Muscle layer of duodenum (tissue), 2 donors: ENCODE measurements around the gene ANKS3.
A peak's percentile ranks its signal among the peaks of the same experiment; 100 is the strongest.

ENCODE experiments used
- H3K27ac ChIP-seq: one replicate; pipeline ENCODE4 v1.7.0; 2013; ENCODE audit warnings: mild to moderate bottlenecking, low read length
- H3K27me3 ChIP-seq: one replicate; pipeline ENCODE4 v1.7.0; 2013; ENCODE audit warnings: low read depth, mild to moderate bottlenecking, control low read depth, low read length
- H3K36me3 ChIP-seq, 2 donors: one replicate each; pipeline ENCODE4 v1.7.0; 2013; ENCODE audit warnings: low read length in 2 of 2, control low read depth in 1 of 2, mild to moderate bottlenecking in 1 of 2; ENCODE audit not compliant: insufficient read depth in 2 of 2, control insufficient read depth in 1 of 2
- H3K4me1 ChIP-seq, 2 donors: one replicate each; pipeline ENCODE4 v1.7.0; 2013; ENCODE audit warnings: low read length in 2 of 2, mild to moderate bottlenecking in 2 of 2, control low read depth in 1 of 2, moderate library complexity in 1 of 2; ENCODE audit not compliant: insufficient read depth in 2 of 2, control insufficient read depth in 1 of 2
- H3K4me3 ChIP-seq, 2 donors: one replicate each; pipeline ENCODE4 v1.7.0; 2013; ENCODE audit warnings: low read length in 2 of 2, low read depth in 1 of 2, mild to moderate bottlenecking in 1 of 2
- H3K9me3 ChIP-seq, 2 donors: one replicate each; pipeline ENCODE4 v1.7.0; 2013; ENCODE audit warnings: low read length in 2 of 2, control low read depth in 1 of 2, mild to moderate bottlenecking in 1 of 2; ENCODE audit not compliant: control insufficient read depth in 1 of 2
- donor health status: healthy.

The ANKS3 gene

DNA sequence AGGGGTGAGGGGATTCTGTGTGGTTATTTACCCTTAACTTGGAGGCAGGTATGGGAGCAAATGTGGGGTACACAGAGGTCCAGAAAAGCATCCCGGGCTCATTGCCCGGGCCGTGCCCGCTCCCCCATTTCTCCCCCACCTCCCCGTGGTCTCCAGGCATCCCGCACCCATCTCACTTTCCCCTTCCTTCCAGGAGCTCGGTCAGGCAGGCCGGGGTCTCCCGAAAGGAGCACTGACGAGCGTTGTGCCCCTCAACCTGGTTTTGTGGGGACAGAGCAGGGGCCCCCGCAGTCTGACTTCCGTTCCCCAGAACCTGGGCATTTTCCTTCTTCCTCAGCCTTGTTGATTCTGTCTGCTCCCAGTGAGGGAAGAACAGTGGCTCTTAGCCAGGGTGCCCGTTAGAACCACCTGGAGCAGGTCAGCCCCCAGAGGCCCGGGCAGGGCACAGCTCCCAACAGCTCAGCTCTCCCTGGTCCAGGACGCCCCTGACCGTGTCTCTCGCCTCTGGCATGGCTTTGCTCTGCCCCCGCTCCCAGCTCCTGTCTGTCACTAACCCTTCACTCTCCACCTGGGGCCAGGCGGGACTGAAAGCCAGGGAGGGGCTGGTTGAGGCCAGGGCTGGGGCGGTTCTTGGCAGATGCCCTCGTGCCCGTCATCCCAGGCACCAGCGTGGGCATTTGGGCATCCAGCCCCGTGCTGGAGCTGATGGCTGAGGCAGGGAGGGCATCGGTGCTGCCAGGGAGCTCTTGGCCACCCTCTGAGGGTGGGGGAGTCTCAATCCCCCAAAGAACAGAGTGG, 53.2 kb downstream of the ANKS3 start:
- no peaks in the 10 kb centered on the region for H3K27me3 ChIP-seq
- H3K4me1 ChIP-seq = peaks cover 0 to 5% of the 10 kb centered on the region in 2 donors
- no peaks in the 10 kb centered on the region for H3K9me3 ChIP-seq
- H3K4me3 ChIP-seq = peak overlapping the region; percentile 38 to 48
- H3K36me3 ChIP-seq = peaks cover 16 to 92% of the 10 kb centered on the region in 2 donors
- peak overlapping the region; percentile 77 for H3K27ac ChIP-seq

DNA sequence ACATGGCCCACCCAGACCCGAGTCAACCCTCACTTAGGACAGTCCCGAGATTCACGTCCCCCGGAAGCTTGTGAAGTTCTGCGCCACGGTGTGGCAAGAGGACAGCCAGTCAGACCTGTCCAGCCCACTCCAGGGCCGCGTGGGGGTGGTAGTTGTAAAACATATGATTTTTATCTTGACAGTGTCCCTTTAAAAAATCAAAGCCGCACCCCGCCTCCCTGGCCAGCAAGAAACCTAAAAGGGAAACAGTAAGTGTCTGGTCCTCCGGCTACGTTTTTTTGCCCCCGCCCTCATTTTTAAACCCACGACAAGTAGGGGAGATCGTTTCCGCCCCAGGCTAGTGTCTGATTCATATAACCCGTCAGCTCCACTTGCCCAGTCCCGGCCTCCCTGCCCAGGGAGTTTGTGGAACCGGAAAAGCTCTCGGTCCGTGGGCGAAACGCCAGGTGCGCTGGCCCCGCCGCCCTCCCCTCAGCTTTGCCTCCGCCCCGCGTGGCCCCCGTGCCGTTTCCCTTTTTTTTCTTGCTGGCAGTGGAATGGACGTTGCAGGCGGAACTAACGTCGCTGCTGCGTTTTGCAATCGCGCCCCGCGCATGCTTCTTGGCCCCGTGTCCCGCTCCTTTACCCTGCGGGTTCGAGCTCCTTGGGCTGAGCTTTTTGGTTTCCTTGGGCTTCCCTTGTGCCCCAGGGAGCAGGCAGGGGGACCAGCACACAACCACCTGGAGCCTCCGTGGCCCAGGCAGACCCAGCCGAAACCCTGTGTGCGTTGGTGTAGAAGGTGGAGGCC, 54.0 kb downstream of the ANKS3 start:
- no peaks in the 10 kb centered on the region for H3K27me3 ChIP-seq
- H3K27ac ChIP-seq = peak overlapping the region; percentile 77
- peaks cover 11 to 88% of the 10 kb centered on the region in 2 donors for H3K36me3 ChIP-seq
- H3K4me1 ChIP-seq = peaks cover 0 to 5% of the 10 kb centered on the region in 2 donors
- H3K9me3 ChIP-seq = no peaks in the 10 kb centered on the region
- H3K4me3 ChIP-seq = peak overlapping the region; percentile 38 to 48

DNA sequence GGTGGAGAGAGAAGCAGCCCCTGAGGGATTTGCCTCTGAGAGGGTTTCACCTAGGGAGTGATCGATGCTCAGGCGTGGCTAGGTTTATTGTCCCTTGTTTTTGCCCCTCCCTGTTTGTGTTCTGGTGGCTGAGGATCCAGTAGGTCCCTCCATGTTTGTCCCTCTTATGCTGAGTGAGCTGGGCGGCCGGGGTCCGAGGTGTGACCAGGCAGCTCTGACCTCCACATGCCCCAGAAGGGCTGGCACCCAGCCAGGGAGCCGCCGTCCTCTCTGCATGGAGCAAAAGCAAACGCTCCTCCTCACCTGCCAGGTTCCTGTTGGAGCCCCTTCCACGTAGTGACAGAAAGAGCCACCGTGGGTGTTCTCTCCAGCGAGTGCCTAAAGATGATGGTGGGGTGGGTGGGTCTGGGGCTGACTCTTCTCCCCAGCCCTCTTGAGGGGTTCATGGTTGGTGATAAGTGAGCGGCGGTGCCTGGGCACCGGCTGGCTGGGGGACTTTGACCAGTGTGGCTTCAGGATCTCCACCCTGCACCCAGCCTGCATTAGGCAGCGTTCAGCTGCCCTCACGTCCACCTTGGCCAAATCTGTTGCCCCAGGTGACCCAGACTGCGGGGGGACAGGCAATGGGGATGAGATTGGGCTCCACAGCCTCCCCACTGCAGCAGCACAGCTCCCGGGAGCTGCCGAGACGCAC, 54.8 kb downstream of the ANKS3 start:
- H3K27ac ChIP-seq = peak overlapping the region; percentile 77
- H3K27me3 ChIP-seq = no peaks in the 10 kb centered on the region
- peaks cover 0 to 5% of the 10 kb centered on the region in 2 donors for H3K4me1 ChIP-seq
- H3K4me3 ChIP-seq = peak overlapping the region in 1 of 2 donors; percentile 38
- H3K9me3 ChIP-seq = no peaks in the 10 kb centered on the region
- H3K36me3 ChIP-seq = peaks cover 3 to 81% of the 10 kb centered on the region in 2 donors

DNA sequence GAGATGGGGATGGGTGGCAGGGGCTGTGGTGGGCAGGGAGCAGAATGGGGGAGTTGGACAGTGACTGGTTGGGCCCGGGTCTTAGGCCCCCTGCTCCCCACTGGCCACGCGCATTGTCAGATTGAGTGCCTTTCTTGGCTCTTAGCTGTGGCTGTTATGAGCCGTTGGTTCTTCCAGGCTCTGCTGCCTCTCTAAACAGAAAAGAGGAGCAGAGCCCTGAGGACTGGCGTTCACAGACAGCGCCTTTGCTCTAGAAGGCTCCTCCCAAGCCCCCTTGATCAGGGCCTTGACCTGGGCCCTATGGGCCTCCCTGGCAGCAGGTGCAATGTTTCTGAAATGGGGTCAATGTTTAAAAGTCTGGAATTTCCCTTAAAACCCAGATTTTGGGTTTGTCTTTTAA, 55.5 kb downstream of the ANKS3 start:
- peak overlapping the region; percentile 51 for H3K27ac ChIP-seq
- H3K27me3 ChIP-seq = no peaks in the 10 kb centered on the region
- H3K36me3 ChIP-seq = peaks cover 2 to 75% of the 10 kb centered on the region in 2 donors
- peaks cover 0 to 5% of the 10 kb centered on the region in 2 donors for H3K4me1 ChIP-seq
- no peak overlapping the region for H3K4me3 ChIP-seq
- no peaks in the 10 kb centered on the region for H3K9me3 ChIP-seq

DNA sequence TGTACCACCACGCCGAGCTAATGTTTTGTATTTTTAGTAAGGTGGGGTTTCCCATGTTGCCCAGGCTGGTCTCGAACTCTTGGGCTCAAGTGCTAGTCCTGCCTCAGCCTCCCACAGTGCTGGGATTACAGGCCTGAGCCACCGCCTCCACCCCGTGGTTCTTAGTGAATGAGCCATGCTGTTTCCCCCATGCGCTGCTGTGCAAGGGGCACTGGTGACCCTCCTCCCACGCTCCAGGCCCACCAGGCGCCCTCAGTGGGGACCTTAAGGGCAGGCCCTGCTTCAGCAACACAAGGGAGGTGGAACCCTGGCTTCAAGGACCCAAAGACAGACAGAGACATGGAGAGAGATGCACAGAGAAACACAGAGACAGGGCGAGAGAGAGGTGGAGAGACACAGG, 56.1 kb downstream of the ANKS3 start:
- peaks cover 5 to 77% of the 10 kb centered on the region in 2 donors for H3K36me3 ChIP-seq
- no peak overlapping the region for H3K4me3 ChIP-seq
- no peaks in the 10 kb centered on the region for H3K27me3 ChIP-seq
- H3K9me3 ChIP-seq = no peaks in the 10 kb centered on the region
- no peak overlapping the region for H3K27ac ChIP-seq
- H3K4me1 ChIP-seq = peaks cover 0 to 5% of the 10 kb centered on the region in 2 donors

DNA sequence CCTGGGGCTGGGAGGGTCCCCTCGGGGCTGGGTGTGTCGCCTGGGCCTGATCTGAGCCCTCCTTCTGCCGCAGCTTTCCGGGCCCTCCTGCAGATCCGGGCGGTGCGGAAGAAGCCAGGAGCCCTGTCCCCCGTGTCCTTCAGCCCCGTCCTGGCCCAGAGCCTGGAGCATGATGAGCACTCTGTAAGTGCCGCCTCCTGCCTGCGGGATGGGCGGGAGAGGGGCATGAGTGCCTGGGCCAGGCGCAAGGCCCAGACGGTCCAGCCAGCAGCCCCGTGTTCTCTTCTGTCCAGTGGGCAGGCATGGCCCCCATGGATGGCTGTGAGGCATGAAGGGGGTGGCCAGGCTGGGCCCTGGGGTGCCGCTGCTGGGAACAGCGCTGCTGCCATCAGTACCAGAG, 56.7 kb downstream of the ANKS3 start:
- H3K4me3 ChIP-seq = no peak overlapping the region
- H3K4me1 ChIP-seq = peaks cover 0 to 5% of the 10 kb centered on the region in 2 donors
- H3K27me3 ChIP-seq = no peaks in the 10 kb centered on the region
- no peak overlapping the region for H3K27ac ChIP-seq
- peaks cover 5 to 71% of the 10 kb centered on the region in 2 donors for H3K36me3 ChIP-seq
- no peaks in the 10 kb centered on the region for H3K9me3 ChIP-seq

DNA sequence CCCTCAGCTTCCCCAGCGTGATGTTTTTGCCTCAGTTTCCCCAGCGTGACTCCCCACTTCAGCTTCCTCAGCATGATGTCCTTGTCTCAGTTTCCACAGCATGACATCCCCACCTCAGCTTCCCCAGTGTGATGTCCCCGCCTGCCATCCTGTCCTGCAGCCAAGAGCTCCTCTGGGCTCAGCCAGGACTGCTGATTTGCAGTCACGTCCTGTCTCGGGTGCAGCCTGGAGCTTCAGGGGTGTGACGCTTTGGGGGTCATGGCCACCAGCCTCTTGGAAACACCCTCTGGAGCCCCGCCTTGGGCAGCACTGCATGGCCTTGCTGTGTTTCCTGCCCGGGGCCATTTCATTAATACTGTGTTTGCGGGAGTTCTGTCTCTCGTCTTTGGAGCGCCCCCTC, 57.2 kb downstream of the ANKS3 start:
- H3K4me3 ChIP-seq = no peak overlapping the region
- H3K27ac ChIP-seq = no peak overlapping the region
- peaks cover 5 to 66% of the 10 kb centered on the region in 2 donors for H3K36me3 ChIP-seq
- H3K4me1 ChIP-seq = peaks cover 0 to 5% of the 10 kb centered on the region in 2 donors
- no peaks in the 10 kb centered on the region for H3K27me3 ChIP-seq
- no peaks in the 10 kb centered on the region for H3K9me3 ChIP-seq

DNA sequence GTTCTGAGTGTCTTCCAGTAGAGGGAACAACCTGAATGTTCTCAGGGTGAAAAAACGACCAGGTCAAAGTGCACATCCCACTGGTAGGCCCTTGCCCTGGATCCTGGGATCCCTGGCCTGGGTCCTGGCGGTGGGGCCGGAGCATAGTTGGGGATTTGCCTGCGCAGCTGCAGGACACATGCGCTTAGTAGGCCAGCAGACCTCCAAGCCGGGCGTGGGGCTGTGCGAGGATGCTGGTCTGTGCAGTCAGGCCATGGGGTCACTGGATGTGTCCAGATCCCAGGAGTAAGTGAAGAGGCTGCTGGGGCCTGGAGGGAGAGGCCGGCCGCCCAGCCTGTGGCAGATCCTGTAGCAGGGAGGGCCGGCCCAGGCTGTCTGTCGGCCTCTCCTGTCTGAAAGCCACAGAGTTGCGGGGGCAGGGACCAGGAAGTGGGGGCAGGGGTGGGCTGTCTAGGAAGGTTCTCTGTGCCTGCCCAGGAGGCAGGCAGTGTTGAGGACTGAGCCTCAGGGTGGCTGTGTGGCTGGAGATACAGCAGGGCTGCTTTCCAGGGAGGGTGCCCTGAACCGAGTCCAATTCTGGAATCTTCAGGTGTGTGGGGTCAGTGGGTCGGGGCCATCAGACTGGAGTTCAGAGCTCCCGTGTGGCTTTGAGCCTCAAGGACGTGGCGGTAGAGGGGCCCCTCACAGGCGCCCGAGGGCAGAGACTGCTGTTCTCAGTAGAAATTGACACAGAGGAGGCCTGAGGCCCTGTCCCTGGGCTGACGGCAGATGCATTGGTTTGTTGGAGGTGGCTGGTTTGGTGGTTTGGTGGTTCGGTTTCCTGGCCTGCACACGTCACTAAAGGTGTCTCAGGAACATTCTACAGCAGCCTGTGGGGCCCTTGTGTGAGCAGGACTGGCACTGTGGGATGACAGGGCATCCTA, 57.9 kb downstream of the ANKS3 start:
- Histone ChIP-seq H3K9me3 (no peaks in the 10 kb centered on the region), H3K36me3 (peaks cover 10 to 67% of the 10 kb centered on the region in 2 donors), H3K27ac (no peak overlapping the region), H3K4me3 (no peak overlapping the region), H3K4me1 (peaks cover 0 to 5% of the 10 kb centered on the region in 2 donors), H3K27me3 (no peaks in the 10 kb centered on the region)

DNA sequence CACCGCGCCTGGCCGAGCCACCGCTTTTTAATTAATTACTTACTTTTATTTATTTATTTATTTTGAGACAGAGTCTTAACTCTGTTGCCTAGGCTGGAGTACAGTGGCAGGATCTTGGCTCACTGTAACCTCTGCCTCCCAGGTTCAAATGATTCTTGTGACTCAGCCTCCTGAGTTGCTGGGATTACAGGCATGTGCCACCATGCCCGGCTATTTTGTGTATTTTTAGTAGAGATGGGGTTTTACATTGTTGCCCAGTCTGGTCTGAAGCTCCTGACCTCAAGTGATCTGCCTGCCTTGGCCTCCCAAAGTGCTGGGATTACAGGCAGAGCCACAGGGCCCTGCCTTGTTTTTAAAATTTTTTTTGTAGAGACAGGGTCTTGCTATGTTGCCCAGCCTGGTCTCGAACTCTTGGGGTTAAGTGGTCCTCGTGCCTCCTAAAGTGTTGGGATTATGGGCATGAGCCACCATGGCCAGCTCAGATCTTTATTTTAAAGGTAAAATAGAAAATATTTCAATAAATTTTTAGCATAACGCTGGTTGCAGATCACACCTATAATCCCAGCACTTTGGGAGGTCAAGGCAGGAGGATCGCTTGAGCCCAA, 59.0 kb downstream of the ANKS3 start:
- H3K27ac ChIP-seq = no peak overlapping the region
- H3K36me3 ChIP-seq = peaks cover 15 to 66% of the 10 kb centered on the region in 2 donors
- no peaks in the 10 kb centered on the region for H3K27me3 ChIP-seq
- H3K4me1 ChIP-seq = peaks cover 0 to 5% of the 10 kb centered on the region in 2 donors
- H3K9me3 ChIP-seq = no peaks in the 10 kb centered on the region
- no peak overlapping the region for H3K4me3 ChIP-seq

DNA sequence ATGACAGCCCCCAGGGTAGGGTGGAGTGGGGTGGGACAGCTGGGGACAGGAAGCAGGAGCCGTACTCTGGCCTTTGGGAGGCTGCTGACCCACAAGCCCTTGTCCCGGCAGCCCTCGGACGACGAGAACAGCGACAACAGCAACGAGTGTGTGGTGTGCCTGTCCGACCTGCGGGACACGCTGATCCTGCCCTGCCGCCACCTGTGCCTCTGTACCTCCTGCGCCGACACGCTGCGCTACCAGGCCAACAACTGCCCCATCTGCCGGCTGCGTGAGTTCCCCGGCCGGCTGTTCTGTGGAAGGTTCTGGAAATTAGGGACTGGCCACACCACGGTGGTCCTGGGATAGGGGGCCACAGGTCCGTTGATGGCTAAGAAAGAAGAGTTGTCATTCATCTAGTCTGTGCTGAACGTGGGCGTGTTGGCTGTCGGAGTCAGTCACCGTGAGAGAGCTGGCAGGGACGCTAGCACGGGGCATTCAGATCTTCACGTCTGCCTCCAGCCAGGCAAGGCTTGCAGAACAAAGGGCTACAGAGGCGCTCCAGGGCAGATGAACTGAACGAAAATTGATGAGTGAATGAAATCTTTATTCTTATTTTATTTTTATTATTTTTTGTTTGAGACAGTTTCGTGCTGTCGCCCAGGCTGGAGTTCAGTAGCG, 60.6 kb downstream of the ANKS3 start:
- Histone ChIP-seq H3K27me3 (no peaks in the 10 kb centered on the region), H3K27ac (no peak overlapping the region), H3K36me3 (peaks cover 26 to 67% of the 10 kb centered on the region in 2 donors), H3K9me3 (no peaks in the 10 kb centered on the region), H3K4me1 (no peaks in the 10 kb centered on the region), H3K4me3 (no peak overlapping the region)
